Measurements from ENCODE around the gene STX1B.

STX1B gene

DNA sequence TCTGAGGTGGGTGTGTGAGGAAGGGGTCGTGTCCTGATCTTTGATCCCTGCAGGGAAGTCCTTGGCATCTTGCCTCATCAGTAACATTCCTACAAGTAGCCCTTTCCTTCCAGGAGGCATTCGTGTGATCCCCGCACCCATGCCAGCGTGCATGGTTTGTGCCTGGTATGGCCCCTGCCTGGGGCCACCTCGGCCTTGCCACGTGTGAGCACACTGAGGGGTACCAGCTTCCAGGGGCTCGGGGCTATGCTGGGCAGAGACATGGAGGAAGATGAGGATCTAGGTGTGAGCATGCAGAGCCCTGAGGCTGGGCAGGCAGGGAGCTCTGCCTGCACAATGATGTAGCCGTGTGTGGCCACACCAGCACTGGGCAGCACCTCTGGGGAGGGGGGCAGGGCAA lies 19.4 kb downstream of the STX1B start:
- in situ Hi-C loops (cut with HindIII; ENCODE audit: low pct_ligation_motif_present, low sequenced_read_pairs) = no loop called here
- Histone ChIP-seq H3K27ac (no peak overlapping the region), H3K36me3 (replicated peaks) (no peaks in the 10 kb centered on the region), H3K27me3 (replicated peaks) (no peaks in the 10 kb centered on the region), H3K4me3 (ENCODE audit: low read depth, low read length) (no peak overlapping the region)
- DNase-seq = no peak
- TF ChIP-seq, protein P1, sequence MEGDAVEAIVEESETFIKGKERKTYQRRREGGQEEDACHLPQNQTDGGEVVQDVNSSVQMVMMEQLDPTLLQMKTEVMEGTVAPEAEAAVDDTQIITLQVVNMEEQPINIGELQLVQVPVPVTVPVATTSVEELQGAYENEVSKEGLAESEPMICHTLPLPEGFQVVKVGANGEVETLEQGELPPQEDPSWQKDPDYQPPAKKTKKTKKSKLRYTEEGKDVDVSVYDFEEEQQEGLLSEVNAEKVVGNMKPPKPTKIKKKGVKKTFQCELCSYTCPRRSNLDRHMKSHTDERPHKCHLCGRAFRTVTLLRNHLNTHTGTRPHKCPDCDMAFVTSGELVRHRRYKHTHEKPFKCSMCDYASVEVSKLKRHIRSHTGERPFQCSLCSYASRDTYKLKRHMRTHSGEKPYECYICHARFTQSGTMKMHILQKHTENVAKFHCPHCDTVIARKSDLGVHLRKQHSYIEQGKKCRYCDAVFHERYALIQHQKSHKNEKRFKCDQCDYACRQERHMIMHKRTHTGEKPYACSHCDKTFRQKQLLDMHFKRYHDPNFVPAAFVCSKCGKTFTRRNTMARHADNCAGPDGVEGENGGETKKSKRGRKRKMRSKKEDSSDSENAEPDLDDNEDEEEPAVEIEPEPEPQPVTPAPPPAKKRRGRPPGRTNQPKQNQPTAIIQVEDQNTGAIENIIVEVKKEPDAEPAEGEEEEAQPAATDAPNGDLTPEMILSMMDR (IDR thresholded peaks at IDR 0.05; ENCODE audit: low read depth, low read length, missing control alignments) = no peak

DNA sequence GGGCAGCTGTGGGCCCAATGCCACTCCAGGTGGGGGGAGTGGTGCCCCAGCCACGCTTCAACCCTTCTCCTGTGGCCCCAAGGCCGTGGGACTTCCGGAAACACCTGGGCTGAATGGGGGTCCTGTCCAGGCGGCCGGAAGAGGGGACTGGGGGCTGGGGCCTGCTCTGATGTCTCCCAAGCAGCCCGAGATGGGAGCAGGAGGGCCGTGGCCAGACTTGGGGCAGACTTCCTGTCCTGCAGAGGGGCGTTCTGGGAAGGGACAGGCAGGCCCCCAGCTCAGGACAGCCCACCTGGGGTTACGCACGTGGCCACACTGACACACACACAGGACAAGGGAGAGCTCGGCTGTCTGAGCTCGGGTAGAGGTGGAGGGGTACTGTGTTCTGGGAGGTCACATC lies 20.3 kb downstream of the STX1B start:
- H3K4me3 ChIP-seq (ENCODE audit: low read depth, low read length) = no peak overlapping the region
- H3K27ac ChIP-seq = no peak overlapping the region
- DNase-seq = no peak
- TF ChIP-seq, protein P1 (IDR thresholded peaks at IDR 0.05; ENCODE audit: low read depth, low read length, missing control alignments) = no peak
- no peaks in the 10 kb centered on the region for H3K27me3 ChIP-seq (replicated peaks)
- in situ Hi-C loops (cut with HindIII; ENCODE audit: low pct_ligation_motif_present, low sequenced_read_pairs) = no loop called here
- no peaks in the 10 kb centered on the region for H3K36me3 ChIP-seq (replicated peaks)

DNA sequence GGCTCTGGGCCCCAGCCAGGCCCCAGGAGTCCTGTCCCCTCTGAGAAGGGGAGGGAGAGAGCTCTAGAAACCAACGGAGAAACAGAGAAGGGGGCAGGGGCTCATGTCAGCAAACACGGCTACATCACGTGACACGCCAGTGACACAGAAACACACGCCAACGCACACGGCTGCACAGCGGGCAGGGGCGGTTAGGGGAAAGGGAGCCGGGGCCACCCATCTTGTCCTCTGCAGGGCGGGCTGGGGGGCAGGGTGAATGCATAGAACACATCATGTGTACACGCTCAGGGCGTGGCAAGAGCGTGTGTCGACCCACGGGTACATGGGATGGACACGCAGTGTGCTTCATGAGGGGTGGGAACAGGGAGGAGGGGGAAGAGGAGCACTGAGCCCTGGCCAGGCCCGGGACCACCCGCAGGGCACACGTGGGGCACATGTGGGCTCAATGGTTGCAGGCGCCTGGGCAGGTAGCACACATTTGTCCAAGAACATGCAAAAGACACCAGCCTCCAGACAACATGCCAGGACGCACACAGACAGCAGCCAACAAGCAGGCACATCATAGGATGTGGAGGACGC lies 20.9 kb downstream of the STX1B start:
- TF ChIP-seq, protein P1 (IDR thresholded peaks at IDR 0.05; ENCODE audit: low read depth, low read length, missing control alignments) = no peak
- in situ Hi-C loops (cut with HindIII; ENCODE audit: low pct_ligation_motif_present, low sequenced_read_pairs) = no loop called here

DNA sequence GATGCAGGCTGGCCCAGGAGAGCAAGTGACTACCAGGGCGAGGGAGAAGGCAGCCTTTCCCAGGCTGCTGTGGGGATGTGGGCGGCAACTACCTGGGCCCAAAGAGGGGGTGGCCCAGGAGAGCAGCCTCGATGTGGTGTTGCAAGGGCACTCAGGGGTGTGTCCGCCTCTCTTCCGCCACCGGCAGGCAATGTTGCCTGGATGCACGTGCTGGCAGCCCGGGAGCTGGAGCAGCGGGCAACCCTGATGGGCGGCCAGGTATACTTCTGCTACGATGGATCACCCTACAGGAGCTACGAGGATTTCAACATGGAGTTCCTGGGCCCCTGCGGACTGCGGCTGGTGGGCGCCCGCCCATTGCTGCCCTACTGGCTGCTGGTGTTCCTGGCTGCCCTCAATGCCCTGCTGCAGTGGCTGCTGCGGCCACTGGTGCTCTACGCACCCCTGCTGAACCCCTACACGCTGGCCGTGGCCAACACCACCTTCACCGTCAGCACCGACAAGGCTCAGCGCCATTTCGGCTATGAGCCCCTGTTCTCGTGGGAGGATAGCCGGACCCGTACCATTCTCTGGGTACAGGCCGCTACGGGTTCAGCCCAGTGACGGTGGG lies 22.8 kb downstream of the STX1B start:
- in situ Hi-C loops (cut with HindIII; ENCODE audit: low pct_ligation_motif_present, low sequenced_read_pairs) = no loop called here
- no peak for DNase-seq
- Histone ChIP-seq H3K27me3 (replicated peaks) (no peaks in the 10 kb centered on the region), H3K27ac (no peak overlapping the region), H3K4me3 (ENCODE audit: low read depth, low read length) (no peak overlapping the region), H3K36me3 (replicated peaks) (peaks cover 7% of the 10 kb centered on the region)
- TF ChIP-seq, protein P1 (IDR thresholded peaks at IDR 0.05; ENCODE audit: low read depth, low read length, missing control alignments) = no peak

More for the DNA sequence above, 20.9 kb downstream of the STX1B start:
- DNase-seq = no peak
- Histone ChIP-seq H3K27ac (no peak overlapping the region), H3K27me3 (replicated peaks) (no peaks in the 10 kb centered on the region), H3K36me3 (replicated peaks) (no peaks in the 10 kb centered on the region), H3K4me3 (ENCODE audit: low read depth, low read length) (no peak overlapping the region)

DNA sequence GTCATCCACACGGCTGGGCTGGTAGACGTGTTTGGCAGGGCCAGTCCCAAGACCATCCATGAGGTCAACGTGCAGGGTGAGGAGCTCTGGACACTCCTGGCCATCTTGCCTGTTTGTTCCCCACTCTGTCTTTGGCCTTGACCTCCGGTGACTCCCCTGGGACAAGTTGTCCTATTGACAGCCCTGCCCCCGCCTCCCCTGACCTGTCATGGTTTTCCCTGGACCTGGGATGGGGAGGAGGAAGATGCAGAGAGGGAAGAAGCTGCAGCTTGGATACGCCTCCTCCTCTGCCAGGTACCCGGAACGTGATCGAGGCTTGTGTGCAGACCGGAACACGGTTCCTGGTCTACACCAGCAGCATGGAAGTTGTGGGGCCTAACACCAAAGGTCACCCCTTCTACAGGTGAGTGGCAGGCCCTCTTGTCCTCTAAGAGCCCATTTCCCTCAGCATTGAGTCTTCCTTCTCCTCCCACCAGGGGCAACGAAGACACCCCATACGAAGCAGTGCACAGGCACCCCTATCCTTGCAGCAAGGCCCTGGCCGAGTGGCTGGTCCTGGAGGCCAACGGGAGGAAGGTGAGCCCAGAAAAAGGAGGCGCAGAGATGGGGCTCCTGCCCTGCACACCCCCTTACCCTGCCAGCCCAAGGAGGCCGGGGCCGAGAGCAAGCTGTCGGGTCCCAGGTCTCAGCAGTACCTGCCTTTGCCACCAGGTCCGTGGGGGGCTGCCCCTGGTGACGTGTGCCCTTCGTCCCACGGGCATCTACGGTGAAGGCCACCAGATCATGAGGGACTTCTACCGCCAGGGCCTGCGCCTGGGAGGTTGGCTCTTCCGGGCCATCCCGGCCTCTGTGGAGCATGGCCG lies 24.1 kb downstream of the STX1B start:
- TF ChIP-seq, protein P1 (IDR thresholded peaks at IDR 0.05; ENCODE audit: low read depth, low read length, missing control alignments) = peak; percentile 5
- no peak overlapping the region for H3K4me3 ChIP-seq (ENCODE audit: low read depth, low read length)
- in situ Hi-C loops (cut with HindIII; ENCODE audit: low pct_ligation_motif_present, low sequenced_read_pairs) = no loop called here
- H3K27ac ChIP-seq = no peak overlapping the region
- DNase-seq = no peak
- no peaks in the 10 kb centered on the region for H3K27me3 ChIP-seq (replicated peaks)
- H3K36me3 ChIP-seq (replicated peaks) = peaks cover 12% of the 10 kb centered on the region

Data from brain microvascular endothelial cell (primary cell).